NB4 (cell line): ENCODE results near the gene ISG20.

ENCODE experiments used
- DNase-seq: peaks from one replicate; pipeline ENCODE4 v3.0.0; 2010; ENCODE audit warnings: low read depth
- H3K4me3 ChIP-seq: one replicate; pipeline ENCODE4 v1.5.1; 2011; ENCODE audit warnings: mild to moderate bottlenecking, low read depth, low read length, moderate library complexity
- CTCF ChIP-seq: IDR thresholded peaks from one replicate; pipeline ENCODE4 v1.5.1; 2012; ENCODE audit warnings: low read depth, low read length
- MAX ChIP-seq: IDR thresholded peaks from 2 replicates; pipeline ENCODE4 v1.6.1; 2011; ENCODE audit warnings: low read depth, low read length
- MYC ChIP-seq: IDR thresholded peaks from 2 replicates; pipeline ENCODE4 v1.6.1; 2011; ENCODE audit warnings: low read depth, low read length
- POLR2A ChIP-seq: IDR thresholded peaks from 2 replicates; pipeline ENCODE4 v1.6.1; 2011; ENCODE audit warnings: mild to moderate bottlenecking; ENCODE audit not compliant: insufficient read length; ENCODE audit errors: extremely low read depth

ISG20 gene

GRCh38 chr15:88649286-88649733 lies 10.5 kb downstream of the ISG20 start:
- no peak overlapping the region for H3K4me3 ChIP-seq
- TF ChIP-seq MYC: no peak
- TF ChIP-seq POLR2A: no peak
- no peak for DNase-seq

GRCh38 chr15:88649753-88650551 lies 11.1 kb downstream of the ISG20 start:
- no peak for DNase-seq
- no peak for TF ChIP-seq POLR2A
- no peak for TF ChIP-seq MAX
- TF ChIP-seq MYC: no peak
- TF ChIP-seq CTCF: no peak

GRCh38 chr15:88650556-88650955 lies 11.7 kb downstream of the ISG20 start:
- DNase-seq: no peak
- TF ChIP-seq MAX: no peak
- TF ChIP-seq MYC: no peak
- TF ChIP-seq CTCF: no peak
- TF ChIP-seq POLR2A: no peak
- no peak overlapping the region for H3K4me3 ChIP-seq

More at GRCh38 chr15:88649753-88650551, 11.1 kb downstream of the ISG20 start:
- no peak overlapping the region for H3K4me3 ChIP-seq

- no peak for DNase-seq
- no peak overlapping the region for H3K4me3 ChIP-seq
- TF ChIP-seq POLR2A (no peak), CTCF (no peak), MYC (no peak), MAX (no peak)
These were observed 12.4 kb downstream of the ISG20 start for GRCh38 chr15:88651136-88651732.

GRCh38 chr15:88651971-88652370 lies 13.2 kb downstream of the ISG20 start:
- DNase-seq: peak; percentile 9
- H3K4me3 ChIP-seq: no peak overlapping the region
- TF ChIP-seq POLR2A: no peak
- TF ChIP-seq MYC: no peak
- no peak for TF ChIP-seq MAX
- no peak for TF ChIP-seq CTCF

GRCh38 chr15:88652456-88653199 lies 13.8 kb downstream of the ISG20 start:
- TF ChIP-seq MYC: no peak
- no peak for TF ChIP-seq MAX
- TF ChIP-seq CTCF: no peak
- H3K4me3 ChIP-seq: no peak overlapping the region
- peak; percentile 7 for DNase-seq
